ENCODE measurements around the gene TMTC1. TPM values are rescaled to one million over a fixed set of nuclear protein-coding genes. Genes with fewer than 3 reads are reported as not detected.

Gene TMTC1
- total and polyA plus RNA-seq, 9 of the 15 experiments (the other 6 are each of a cell fraction or from before 2014, with no cell fraction given): under 0.01 to 0.18 (median 0.06) TPM; not detected in 2

- TF ChIP-seq ZNF644 (tag; IDR thresholded peaks at IDR 0.05; ENCODE audit: low read depth) (no peak), PCBP1 (IDR thresholded peaks at IDR 0.05; ENCODE audit: low read depth, low read length, poor library complexity, severe bottlenecking) (no peak), MED1 (CRISPR knock-in tag; IDR thresholded peaks at IDR 0.05; ENCODE audit: borderline replicate concordance) (no peak), NFATC3 (IDR thresholded peaks at IDR 0.05) (no peak), ARHGAP35 (IDR thresholded peaks at IDR 0.05; ENCODE audit: partially characterized antibody) (no peak)
Measured at GRCh38 chr12:29622251-29622650, 161.5 kb downstream of the TMTC1 start (continued).

- H3K4me2 ChIP-seq (ENCODE audit: insufficient read depth, low read length): no peak overlapping the region
- ATAC-seq: no peak
- no peaks in the 10 kb centered on the region for H3K27me3 ChIP-seq (ENCODE audit: control insufficient read depth in 2 of 2, insufficient read depth in 2 of 2, low read length in 2 of 2)
- no peaks in the 10 kb centered on the region for H4K20me1 ChIP-seq (replicated peaks; ENCODE audit: control insufficient read depth, insufficient read depth, low read length)
- H2AFZ ChIP-seq (ENCODE audit: low read depth, low read length): no peak overlapping the region
- H3K4me3 ChIP-seq: no peak overlapping the region
- ChIA-PET CTCF (ENCODE audit: low intra/inter-chr PET ratio) (interaction anchor here (0.6 kb wide), 1 partner anchor 141 kb away, joined by 3 read pairs; no protein-coding TSS in a partner anchor), POLR2A (no interaction called here)
- no peaks in the 10 kb centered on the region for H3K9me3 ChIP-seq (replicated peaks; ENCODE audit: control insufficient read depth, insufficient read depth, low read depth, low read length)
- no TSS peak for BruUV-seq (replicated peaks)
- TF ChIP-seq ZNF384 (IDR thresholded peaks at IDR 0.05; ENCODE audit: low read depth, low read length) (no peak), TAF9B (IDR thresholded peaks at IDR 0.05; ENCODE audit: partially characterized antibody) (no peak), ZNF707 (CRISPR knock-in tag; conservative IDR thresholded peaks at IDR 0.05) (no peak), PRMT5 (CRISPR knock-in tag; IDR thresholded peaks at IDR 0.05) (no peak), NBN (IDR thresholded peaks at IDR 0.05; ENCODE audit: low read depth) (no peak), ARID1B (IDR thresholded peaks at IDR 0.05) (no peak), BCL6 (CRISPR knock-in tag; IDR thresholded peaks at IDR 0.05) (no peak), TAF15 (IDR thresholded peaks at IDR 0.05; ENCODE audit: low read depth, low read length) (no peak), POLR2A (conservative IDR thresholded peaks at IDR 0.05) (no peak), KAT8 (IDR thresholded peaks at IDR 0.05; ENCODE audit: low read depth) (no peak), HOMEZ (CRISPR knock-in tag; IDR thresholded peaks at IDR 0.05) (no peak), ZNF140 (CRISPR knock-in tag; IDR thresholded peaks at IDR 0.05) (no peak)
- H3K27ac ChIP-seq (ENCODE audit: extremely low read depth, low read depth, low read length): no peak overlapping the region
- in situ Hi-C loops (cut with MboI): no loop called here
- H3K4me1 ChIP-seq (replicated peaks in 1 of 2; ENCODE audit: control insufficient read depth in 2 of 2, insufficient read depth in 2 of 2, low read length in 2 of 2): no peaks in the 10 kb centered on the region
- no peak for FAIRE-seq
- no peak for DNase-seq (ENCODE audit: extremely low read depth in 1 of 4, low spot score in 3 of 4)
- no peaks in the 10 kb centered on the region for H3K36me3 ChIP-seq (ENCODE audit: control insufficient read depth, insufficient read depth, low read length)
- 0% methylated on average over 1 of the region's 1 CpG for WGBS (ENCODE audit: insufficient coverage, low coverage, missing lambda C conversion rate)
- H3K9me1 ChIP-seq (ENCODE audit: control insufficient read depth, insufficient read depth, low read length): no peaks in the 10 kb centered on the region
- intact Hi-C loops (cut with micrococcal nuclease): no loop called here
- no peak overlapping the region for H3K9ac ChIP-seq (ENCODE audit: insufficient read depth in 1 of 2, low read depth in 2 of 2, low read length in 2 of 2)
- H3K79me2 ChIP-seq (ENCODE audit: control insufficient read depth, insufficient read depth, low read length): no peaks in the 10 kb centered on the region
Measured at GRCh38 chr12:29620030-29620429, 163.7 kb downstream of the TMTC1 start.

All from K562 (cell line).